GM10248 (cell line): Measurements from ENCODE around the gene SEC24B.

Experiments
- CTCF ChIA-PET: fragments of 300-600 bp; sonication (Branson Sonifier 250); formaldehyde crosslinking; extraction: SDS; loops from one replicate; lab custom pipeline; 2021; ENCODE audit warnings: antibody characterized with exemption; lab: Yijun Ruan, JAX
- POLR2A ChIA-PET: fragments of 350-650 bp; sonication (Branson Sonifier 250); formaldehyde crosslinking; extraction: SDS; loops from one replicate; lab custom pipeline; 2020; ENCODE audit warnings: antibody characterized with exemption; lab: Yijun Ruan, JAX
- DNase-seq: peaks from one replicate; pipeline ENCODE4 v3.0.0; 2012; ENCODE audit errors: extremely low spot score
- CTCF ChIP-seq: IDR thresholded peaks from 2 replicates; pipeline ENCODE4 v1.5.1; 2012; ENCODE audit warnings: mild to moderate bottlenecking, low read depth; ENCODE audit errors: extremely low read depth, missing control alignments, control extremely low read depth

The SEC24B gene

GRCh38 chr4:109589605-109590004, 156.0 kb downstream of the SEC24B start:
- POLR2A ChIA-PET = no interaction called here
- no peak for DNase-seq
- CTCF ChIA-PET = interaction anchor here (1.5 to 1.8 kb wide), 3 partner anchors 14 to 114 kb away, joined by 3 to 6 read pairs (median 5); partner anchors contain the start of gene CASP6
- TF ChIP-seq CTCF = no peak
